Gastroesophageal sphincter (tissue), 4 donors: ENCODE data around the gene DGKZ. TPM values are rescaled to one million over a fixed set of nuclear protein-coding genes. Genes with fewer than 3 reads are reported as not detected.

ENCODE experiments used
- ATAC-seq: fragments of 150-250 bp; one replicate; pipeline ENCODE4 v1.9.1; 2016; ENCODE audit warnings: mild to moderate bottlenecking, moderate library complexity
- H3K27ac ChIP-seq, 4 donors: fragments of 200-600 bp; sonication (generic) in 3 of 4; 1 replicate in 3 of 4; 2 replicates in 1 of 4; pipeline ENCODE4 v1.5.1; 2016 to 2019
- H3K27me3 ChIP-seq: fragments of 200-600 bp; sonication (generic); one replicate; pipeline ENCODE4 v1.5.1; 2019
- H3K36me3 ChIP-seq, 2 donors: fragments of 200-600 bp; sonication (generic); one replicate each; pipeline ENCODE4 v1.5.1; 2019; ENCODE audit warnings: control low read depth in 1 of 2
- H3K4me1 ChIP-seq, 3 donors: fragments of 200-600 bp; sonication (generic); 1 replicate in 2 of 3; 2 replicates in 1 of 3; pipeline ENCODE4 v1.5.1; 2016 to 2019; ENCODE audit warnings: control low read depth in 2 of 3
- H3K4me3 ChIP-seq, 2 donors: fragments of 200-600 bp; sonication (generic); one replicate each; pipeline ENCODE4 v1.5.1; 2019; ENCODE audit warnings: mild to moderate bottlenecking in 1 of 2, moderate library complexity in 1 of 2
- H3K9me3 ChIP-seq, 3 donors: fragments of 200-600 bp; sonication (generic); one replicate each; pipeline ENCODE4 v1.5.1; 2017 to 2019; ENCODE audit warnings: control low read depth in 2 of 3
- CTCF ChIP-seq, 4 experiments: fragments of 200-600 bp in 2 of 4; fragments of 450-650 bp in 2 of 4; sonication (generic) in 1 of 4; IDR thresholded peaks; one replicate each; pipeline ENCODE4 v1.5.1; 2017 to 2019; ENCODE audit warnings: antibody characterized with exemption in 4 of 4, mild to moderate bottlenecking in 2 of 4, moderate library complexity in 2 of 4
- EP300 ChIP-seq: sonication (generic); formaldehyde crosslinking; IDR thresholded peaks from one replicate; pipeline ENCODE4 v1.6.1; 2017; ENCODE audit warnings: antibody characterized with exemption, mild to moderate bottlenecking
- POLR2A ChIP-seq, 2 donors: fragments of 450-650 bp; IDR thresholded peaks; one replicate each; pipeline ENCODE4 v1.6.1; 2017; ENCODE audit warnings: antibody characterized with exemption in 2 of 2, mild to moderate bottlenecking in 2 of 2, moderate library complexity in 1 of 2
- POLR2AphosphoS5 ChIP-seq: sonication (generic); formaldehyde crosslinking; IDR thresholded peaks from one replicate; pipeline ENCODE4 v1.6.1; 2017; ENCODE audit warnings: antibody characterized with exemption
- WGBS, 2 donors: methylation state at CpG; one replicate each; pipeline ENCODE4 v1.1.5; 2018; ENCODE audit warnings: low coverage in 1 of 2; 5-methylcytosine and 5-hydroxymethylcytosine counted together
- total RNA-seq, 4 donors: library from RNA; depleted of rRNA; stranded (reverse); fragments of >200 nt; gene quantifications; one replicate each; pipeline ENCODE4 v1.1.0, GENCODE V29; 2016

Gene DGKZ
- total RNA-seq, 4 donors from 2014 or later = 39.2 to 78.8 (median 46.5) TPM

DNA sequence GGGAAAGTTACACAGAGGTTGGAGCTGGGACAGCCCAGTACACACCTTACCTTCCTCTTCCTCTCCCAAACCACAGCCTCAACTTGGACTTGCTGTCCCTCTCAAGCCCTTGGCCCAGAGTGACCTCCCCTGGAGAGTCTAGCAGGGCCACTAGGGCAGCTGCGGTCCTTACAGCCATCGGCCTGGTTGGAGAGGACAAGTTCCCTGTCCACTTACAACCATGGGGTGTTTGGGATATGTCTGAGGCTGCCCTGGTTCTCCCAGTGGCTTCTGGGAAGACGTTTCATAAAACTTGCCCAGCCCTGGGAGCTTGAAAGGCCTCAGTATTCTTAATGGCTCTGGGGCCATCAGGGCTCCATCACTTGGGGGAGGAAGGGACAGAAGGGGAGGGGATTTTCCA lies 13.1 kb upstream of the DGKZ start:
- no peak overlapping the region for H3K27ac ChIP-seq
- no peaks in the 10 kb centered on the region for H3K36me3 ChIP-seq
- TF ChIP-seq CTCF (IDR thresholded peaks at IDR 0.05) = no peak
- TF ChIP-seq POLR2A (IDR thresholded peaks at IDR 0.05) = no peak
- no peak for TF ChIP-seq EP300
- TF ChIP-seq POLR2AphosphoS5 = no peak
- 100% methylated on average over 1 of the region's 3 CpGs; no CpG with 5 or more reads in 1 of the 2 donors for WGBS, 2 donors
- no peaks in the 10 kb centered on the region for H3K9me3 ChIP-seq
- ATAC-seq = no peak
- peaks cover 0 to 44% (median 20%) of the 10 kb centered on the region in 3 donors for H3K4me1 ChIP-seq
- peaks cover 48% of the 10 kb centered on the region for H3K27me3 ChIP-seq
- no peak overlapping the region for H3K4me3 ChIP-seq

DNA sequence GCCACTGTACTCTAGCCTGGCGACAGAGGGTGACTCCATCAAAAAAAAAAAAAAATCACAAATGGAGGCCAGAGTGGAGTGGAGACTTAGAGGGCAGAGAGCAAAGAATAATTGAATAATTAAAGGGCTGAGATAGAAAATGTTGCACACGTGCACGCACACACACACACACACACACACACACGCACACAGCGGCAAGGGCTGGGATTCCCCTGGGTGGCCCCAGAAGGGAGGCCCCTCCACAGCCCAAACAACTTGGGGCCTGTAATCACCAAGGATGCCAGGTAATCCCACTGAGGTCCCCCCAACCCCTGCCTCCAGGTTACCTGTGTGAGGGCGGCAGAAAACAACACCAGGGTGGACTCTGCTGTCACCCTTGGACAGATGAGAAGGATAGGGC lies 12.0 kb upstream of the DGKZ start:
- peaks cover 0 to 52% (median 27%) of the 10 kb centered on the region in 3 donors for H3K4me1 ChIP-seq

GRCh38 chr11:46335890-46336562 lies 11.2 kb upstream of the DGKZ start:
- 95 to 100% methylated on average over 2 to 9 of the region's 11 CpGs for WGBS, 2 donors

More for the DNA sequence above, 12.0 kb upstream of the DGKZ start:
- no peak overlapping the region for H3K4me3 ChIP-seq
- no peak overlapping the region for H3K27ac ChIP-seq
- peaks cover 40% of the 10 kb centered on the region for H3K27me3 ChIP-seq
- H3K36me3 ChIP-seq = no peaks in the 10 kb centered on the region
- TF ChIP-seq POLR2A (IDR thresholded peaks at IDR 0.05) (no peak), EP300 (no peak), POLR2AphosphoS5 (no peak), CTCF (IDR thresholded peaks at IDR 0.05) (no peak)
- no peaks in the 10 kb centered on the region for H3K9me3 ChIP-seq
- ATAC-seq = no peak
- 88% methylated on average over 4 of the region's 6 CpGs; no CpG with 5 or more reads in 1 of the 2 donors for WGBS, 2 donors

GRCh38 chr11:46336563-46337180 lies 10.6 kb upstream of the DGKZ start:
- WGBS, 2 donors = 91 to 100% methylated on average over 1 to 6 of the region's 12 CpGs
- ATAC-seq = no peak
- Histone ChIP-seq H3K4me3 (no peak overlapping the region), H3K27ac (no peak overlapping the region), H3K36me3 (no peaks in the 10 kb centered on the region), H3K27me3 (peaks cover 26% of the 10 kb centered on the region), H3K9me3 (no peaks in the 10 kb centered on the region), H3K4me1 (peaks cover 0 to 45% (median 27%) of the 10 kb centered on the region in 3 donors)
- TF ChIP-seq EP300 (no peak), CTCF (IDR thresholded peaks at IDR 0.05) (no peak)

More at GRCh38 chr11:46335890-46336562, 11.2 kb upstream of the DGKZ start:
- Histone ChIP-seq H3K36me3 (no peaks in the 10 kb centered on the region), H3K27ac (no peak overlapping the region), H3K4me3 (no peak overlapping the region), H3K9me3 (no peaks in the 10 kb centered on the region), H3K27me3 (peaks cover 33% of the 10 kb centered on the region), H3K4me1 (peaks cover 0 to 45% (median 27%) of the 10 kb centered on the region in 3 donors)
- no peak for ATAC-seq
- TF ChIP-seq POLR2A (IDR thresholded peaks at IDR 0.05) (no peak), EP300 (no peak), POLR2AphosphoS5 (no peak), CTCF (IDR thresholded peaks at IDR 0.05) (no peak)
